Muscle of arm (tissue), 12 donors: ENCODE measurements around the gene SPATA9. TPM values are rescaled to one million over a fixed set of nuclear protein-coding genes. Genes with fewer than 3 reads are reported as not detected.

Source experiments
- DNase-seq: peaks from one replicate; pipeline ENCODE4 v3.0.0-alpha.2; 2013
- polyA plus RNA-seq, 12 donors: library from polyadenylated mRNA; unstranded; fragments of 120-200 nt; gene quantifications; one replicate each; pipeline ENCODE4 v1.2.1, GENCODE V29; 2013; ENCODE audit not compliant: insufficient read length in 12 of 12

Gene SPATA9
- polyA plus RNA-seq, 12 donors: 0.96 to 3.6 (median 2.3) TPM; not detected in 2

DNA sequence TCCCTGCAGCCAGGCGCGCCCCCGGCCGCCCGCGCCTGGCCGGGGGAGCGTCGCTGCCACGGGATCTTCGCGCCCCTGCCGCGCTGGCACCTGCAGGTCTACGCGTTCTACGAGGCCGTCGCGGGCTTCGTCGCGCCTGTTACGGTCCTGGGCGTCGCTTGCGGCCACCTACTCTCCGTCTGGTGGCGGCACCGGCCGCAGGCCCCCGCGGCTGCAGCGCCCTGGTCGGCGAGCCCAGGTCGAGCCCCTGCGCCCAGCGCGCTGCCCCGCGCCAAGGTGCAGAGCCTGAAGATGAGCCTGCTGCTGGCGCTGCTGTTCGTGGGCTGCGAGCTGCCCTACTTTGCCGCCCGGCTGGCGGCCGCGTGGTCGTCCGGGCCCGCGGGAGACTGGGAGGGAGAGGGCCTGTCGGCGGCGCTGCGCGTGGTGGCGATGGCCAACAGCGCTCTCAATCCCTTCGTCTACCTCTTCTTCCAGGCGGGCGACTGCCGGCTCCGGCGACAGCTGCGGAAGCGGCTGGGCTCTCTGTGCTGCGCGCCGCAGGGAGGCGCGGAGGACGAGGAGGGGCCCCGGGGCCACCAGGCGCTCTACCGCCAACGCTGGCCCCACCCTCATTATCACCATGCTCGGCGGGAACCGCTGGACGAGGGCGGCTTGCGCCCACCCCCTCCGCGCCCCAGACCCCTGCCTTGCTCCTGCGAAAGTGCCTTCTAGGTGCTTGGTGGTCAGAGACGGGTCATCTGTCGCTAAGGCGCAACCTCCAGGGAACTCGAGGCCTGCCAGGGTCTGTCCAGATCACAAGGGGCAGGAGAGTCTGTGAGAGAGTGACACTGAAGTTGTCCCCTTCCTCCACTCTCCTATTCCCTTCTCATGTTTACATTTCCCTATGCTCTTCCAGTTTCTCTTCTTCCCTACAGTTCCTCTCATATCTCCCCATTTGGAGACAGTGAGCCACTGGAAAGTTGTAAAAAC lies 61.6 kb downstream of the SPATA9 start:
- no peak for DNase-seq

DNA sequence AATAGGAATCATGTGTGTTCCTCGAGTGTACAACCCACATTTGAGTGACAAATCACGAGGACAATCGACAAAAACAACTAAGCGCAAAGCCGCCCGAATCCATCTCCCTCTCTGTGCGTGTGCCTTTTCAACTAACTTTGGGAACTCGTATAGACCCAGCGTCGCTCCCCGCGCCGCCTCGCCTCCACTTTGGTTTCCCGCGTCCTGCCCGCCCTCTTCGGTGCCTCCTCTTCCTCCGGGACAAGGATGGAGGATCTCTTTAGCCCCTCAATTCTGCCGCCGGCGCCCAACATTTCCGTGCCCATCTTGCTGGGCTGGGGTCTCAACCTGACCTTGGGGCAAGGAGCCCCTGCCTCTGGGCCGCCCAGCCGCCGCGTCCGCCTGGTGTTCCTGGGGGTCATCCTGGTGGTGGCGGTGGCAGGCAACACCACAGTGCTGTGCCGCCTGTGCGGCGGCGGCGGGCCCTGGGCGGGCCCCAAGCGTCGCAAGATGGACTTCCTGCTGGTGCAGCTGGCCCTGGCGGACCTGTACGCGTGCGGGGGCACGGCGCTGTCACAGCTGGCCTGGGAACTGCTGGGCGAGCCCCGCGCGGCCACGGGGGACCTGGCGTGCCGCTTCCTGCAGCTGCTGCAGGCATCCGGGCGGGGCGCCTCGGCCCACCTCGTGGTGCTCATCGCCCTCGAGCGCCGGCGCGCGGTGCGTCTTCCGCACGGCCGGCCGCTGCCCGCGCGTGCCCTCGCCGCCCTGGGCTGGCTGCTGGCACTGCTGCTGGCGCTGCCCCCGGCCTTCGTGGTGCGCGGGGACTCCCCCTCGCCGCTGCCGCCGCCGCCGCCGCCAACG lies 62.5 kb downstream of the SPATA9 start, which contains the start of gene GPR150:
Gene GPR150, plus strand, starts transcription at position 58 of the 840 bp plus-strand sequence. Its CDS starts 189 bp downstream, at position 247.
- DNase-seq: no peak

DNA sequence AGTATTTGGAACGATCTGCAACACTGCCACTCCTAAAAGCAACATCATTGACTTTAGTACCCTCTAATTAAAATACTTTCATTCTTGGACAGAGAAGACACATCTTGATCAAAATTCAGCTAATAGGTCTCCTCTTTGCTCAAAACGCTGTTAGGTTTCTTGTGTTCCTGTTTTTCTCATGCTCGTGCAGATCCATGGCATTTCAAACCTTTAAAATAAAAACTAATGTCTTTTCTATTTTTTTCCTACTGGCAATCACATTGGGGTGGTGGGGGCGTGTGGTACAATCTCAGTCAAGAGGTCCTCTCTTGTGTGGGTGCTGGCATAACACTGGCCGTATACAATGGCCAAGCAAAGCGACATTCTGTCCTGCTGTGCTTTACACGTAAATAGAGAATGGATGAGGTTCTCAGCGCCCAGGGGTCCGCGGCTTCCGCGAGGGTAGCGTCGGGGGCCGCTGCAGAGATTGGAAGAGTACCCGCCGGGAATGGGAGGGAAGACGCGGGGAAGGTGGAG lies 63.2 kb downstream of the SPATA9 start:
- DNase-seq: no peak

DNA sequence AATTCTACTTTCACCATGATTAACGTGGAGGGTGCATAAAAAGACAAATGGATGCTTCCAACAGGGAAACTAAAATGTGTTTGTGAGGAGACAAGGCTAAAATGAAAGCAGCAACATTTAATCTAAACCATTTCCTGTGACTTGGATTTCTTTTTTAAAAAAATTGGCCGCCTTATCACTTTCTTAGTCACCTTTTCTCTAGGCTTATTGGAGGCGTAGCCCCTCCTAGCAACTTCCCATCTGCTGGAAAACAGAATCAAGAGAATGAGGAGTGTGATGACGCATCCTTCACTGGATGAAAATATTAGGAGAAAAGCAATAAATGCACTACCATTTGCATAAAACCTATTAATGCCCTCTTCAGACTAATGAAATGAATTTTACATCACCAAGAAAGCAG lies 63.7 kb downstream of the SPATA9 start:
- DNase-seq: no peak

DNA sequence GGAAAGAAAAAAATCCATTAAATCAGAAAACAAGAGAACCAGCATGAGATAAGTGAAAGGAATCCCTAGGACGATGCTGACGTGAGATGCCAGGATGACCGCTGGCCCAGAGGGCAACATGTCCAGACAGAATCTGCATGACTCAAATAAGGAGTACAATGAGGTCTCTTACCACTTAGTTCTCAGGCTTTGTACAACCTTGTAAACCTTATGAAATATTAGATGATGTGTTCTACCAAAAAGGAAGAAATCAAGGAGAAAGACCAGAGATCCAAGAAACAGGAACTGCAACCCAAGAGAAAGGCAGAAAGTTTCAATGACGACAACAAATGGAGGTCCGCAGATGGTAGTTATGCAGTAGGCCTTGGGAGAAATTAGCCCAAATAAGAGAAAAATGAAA lies 65.7 kb downstream of the SPATA9 start:
- no peak for DNase-seq

DNA sequence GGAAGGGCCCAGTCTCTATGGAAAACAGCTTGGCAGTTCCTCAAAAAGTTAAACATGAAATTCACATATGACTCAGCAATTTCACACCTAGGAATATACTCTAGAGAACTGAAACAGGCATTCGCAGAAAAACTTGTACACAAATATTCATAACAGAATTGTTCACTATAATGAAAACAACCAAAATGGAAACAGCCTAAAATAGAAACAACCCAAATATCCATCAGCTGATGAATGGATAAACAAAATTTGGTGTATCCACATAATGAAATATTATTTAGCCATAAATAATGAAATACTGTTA lies 67.7 kb downstream of the SPATA9 start:
- DNase-seq: no peak

DNA sequence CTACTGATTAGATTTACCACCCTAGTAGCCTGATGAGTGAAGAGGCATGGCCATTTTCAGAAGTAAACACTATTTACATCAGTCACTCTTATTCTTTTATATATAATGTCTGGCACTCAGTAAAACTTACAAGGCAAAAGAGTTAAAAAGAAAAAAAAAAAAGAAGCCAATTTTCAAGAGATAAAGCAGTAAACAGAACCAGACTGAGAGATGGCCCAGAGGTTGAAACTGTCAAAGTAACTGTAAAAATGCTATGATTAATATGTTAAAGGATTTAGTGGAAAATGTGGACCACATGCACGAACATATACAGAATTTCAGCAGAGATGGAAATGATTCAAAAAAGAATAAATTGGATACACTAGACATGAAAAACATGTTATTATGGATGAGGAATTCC lies 69.3 kb downstream of the SPATA9 start:
- no peak for DNase-seq

DNA sequence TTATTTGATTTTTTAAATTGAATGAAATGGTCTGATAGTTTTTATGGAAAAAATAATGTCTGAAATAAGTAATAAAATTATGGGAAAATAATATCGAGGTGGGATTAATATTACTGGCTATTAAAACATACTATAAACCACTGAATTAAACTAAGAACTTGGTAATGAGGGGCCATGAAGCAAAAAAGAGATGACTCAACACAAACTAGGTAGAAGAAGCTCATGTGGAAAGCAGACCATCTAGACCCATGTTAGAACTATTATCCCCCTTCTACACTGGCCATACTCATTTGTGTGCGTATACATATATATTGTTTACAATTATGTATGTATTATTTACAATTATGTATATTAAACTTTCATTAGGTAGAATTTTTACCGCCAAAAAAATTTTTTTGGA lies 71.4 kb downstream of the SPATA9 start:
- no peak for DNase-seq

DNA sequence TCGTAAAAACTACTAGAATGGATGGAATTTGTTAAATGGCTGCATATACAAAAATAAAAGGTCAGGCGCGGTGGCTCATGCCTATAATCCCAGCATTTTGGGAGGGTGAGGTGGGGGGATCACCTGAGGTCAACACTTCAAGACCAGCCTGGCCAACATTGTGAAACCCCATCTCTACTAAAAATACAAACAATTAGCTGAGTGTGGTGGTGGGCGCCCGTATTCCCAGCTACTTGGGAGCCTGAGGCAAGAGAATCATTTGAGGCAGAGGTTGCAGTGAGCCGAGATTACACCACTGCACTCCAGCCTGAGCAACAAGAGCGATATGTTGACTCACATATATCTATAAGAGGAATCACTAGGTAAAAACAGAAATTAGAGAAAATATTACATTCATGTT lies 72.2 kb downstream of the SPATA9 start:
- no peak for DNase-seq

DNA sequence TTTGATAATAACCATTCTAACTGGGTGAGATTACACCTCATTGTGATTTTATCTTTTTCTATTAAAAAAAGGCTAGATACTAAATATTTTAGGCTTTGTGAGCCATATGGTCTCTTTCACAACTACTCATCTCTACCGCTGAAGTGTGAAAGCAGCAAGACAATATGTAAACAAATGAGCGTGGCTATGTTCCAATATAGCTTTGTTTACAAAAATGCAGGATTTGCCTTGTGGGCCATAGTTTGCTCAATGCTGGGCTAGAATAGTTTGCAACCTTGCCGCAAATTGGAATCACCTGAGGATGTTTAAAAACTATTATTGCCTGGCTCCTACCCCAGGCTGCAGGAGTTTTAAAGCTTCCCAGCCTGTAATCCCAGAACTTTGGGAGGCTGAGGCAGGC lies 73.1 kb downstream of the SPATA9 start:
- DNase-seq: no peak

Other genes starting within 250 kb of the SPATA9 start
- 10 to 100 TPM in 11 of 12 donors, not detected in 1; 49.6 to 86.4 (median 68.6) TPM for gene SKIC3, start 128.0 kb downstream of the SPATA9 start, polyA plus RNA-seq
- 10 to 100 TPM in 8 of 12 donors, 1 to 10 TPM in 3, not detected in 1; 8.5 to 29.7 (median 11.1) TPM for gene ARSK, start 127.9 kb downstream of the SPATA9 start, polyA plus RNA-seq
- under 1 TPM in 8 of 12 donors, not detected in 4; 0.11 to 0.24 (median 0.16) TPM for gene GPR150, start 62.9 kb downstream of the SPATA9 start, polyA plus RNA-seq
- 1 to 10 TPM in 10 of 12 donors, not detected in 2; 2.5 to 8.3 (median 4.3) TPM for gene RFESD, start 36.2 kb downstream of the SPATA9 start, polyA plus RNA-seq
- gene RHOBTB3, start 48.3 kb upstream of the SPATA9 start, polyA plus RNA-seq: 100 to 1,000 TPM in 8 of 12 donors, 10 to 100 TPM in 3, not detected in 1; 69.3 to 137 (median 113) TPM
- 10 to 100 TPM in 9 of 12 donors, 1 to 10 TPM in 2, not detected in 1; 9.2 to 23.3 (median 12.4) TPM for gene GLRX, start 139.7 kb upstream of the SPATA9 start, polyA plus RNA-seq